H1 (cell line): Measurements from ENCODE around the gene AGBL4. TPM values are rescaled to one million over a fixed set of nuclear protein-coding genes. Genes with fewer than 3 reads are reported as not detected.

Experiments
- CTCF ChIA-PET: fragments of 300-600 bp; sonication (Branson Sonifier 250); formaldehyde crosslinking; loops from one replicate; lab custom pipeline; 2021; ENCODE audit not compliant: partially characterized antibody; lab: Charles Lee
- POLR2A ChIA-PET: fragments of 300-600 bp; sonication (Branson Sonifier 250); formaldehyde crosslinking; loops from one replicate; lab custom pipeline; 2021; ENCODE audit warnings: inconsistent platforms; ENCODE audit not compliant: partially characterized antibody; lab: Charles Lee
- DNase-seq, 2 experiments: peaks; one replicate each; pipeline versions ENCODE4 v3.0.0 to v3.0.0-alpha.2; 2010 to 2022; ENCODE audit warnings: low spot score in 2 of 2, low read depth in 1 of 2, mixed read lengths in 1 of 2
- FAIRE-seq: peaks from 2 replicates; lab custom pipeline; 2011; peaks lifted over from hg19 to GRCh38; lab: Jason Lieb, UNC
- H2AFZ ChIP-seq: 2 replicates; pipeline ENCODE4 v1.8.1; 2012; ENCODE audit warnings: low read length, inconsistent platforms
- H2AK5ac ChIP-seq: 2 replicates; pipeline ENCODE4 v1.6.1; 2013; ENCODE audit warnings: low read depth, low read length
- H2BK120ac ChIP-seq: replicated peaks from 2 replicates; pipeline ENCODE3; 2013; ENCODE audit warnings: low read depth, low read length, inconsistent platforms
- H2BK12ac ChIP-seq: 2 replicates; pipeline ENCODE4 v1.6.1; 2013; ENCODE audit warnings: low read depth, low read length
- H2BK15ac ChIP-seq: 2 replicates; pipeline ENCODE4 v1.6.1; 2013; ENCODE audit warnings: low read length
- H2BK20ac ChIP-seq: 2 replicates; pipeline ENCODE4 v1.6.1; 2013; ENCODE audit warnings: low read length
- H2BK5ac ChIP-seq: 2 replicates; pipeline ENCODE4 v1.6.1; 2013; ENCODE audit warnings: low read depth, low read length
- H3K14ac ChIP-seq: 2 replicates; pipeline ENCODE4 v1.6.1; 2013; ENCODE audit warnings: inconsistent platforms; ENCODE audit not compliant: insufficient read length
- H3K18ac ChIP-seq: 2 replicates; pipeline ENCODE4 v1.6.1; 2013; ENCODE audit warnings: low read length; ENCODE audit errors: extremely low read depth
- H3K23ac ChIP-seq: 2 replicates; pipeline ENCODE4 v1.6.1; 2013; ENCODE audit warnings: inconsistent platforms; ENCODE audit not compliant: insufficient read length
- H3K23me2 ChIP-seq: 2 replicates; pipeline ENCODE4 v1.6.1; 2013; ENCODE audit warnings: low read depth, low read length
- H3K27ac ChIP-seq: 2 replicates; pipeline ENCODE4 v1.6.1; 2011; ENCODE audit warnings: low read depth, low read length, inconsistent platforms
- H3K27me3 ChIP-seq, 4 experiments: replicated peaks in 1 of 4; 1 replicate in 1 of 4; 2 replicates in 3 of 4; pipeline versions ENCODE4 v1.6.1 to v1.8.1; 2011 to 2013; ENCODE audit warnings: low read length in 3 of 4, mild to moderate bottlenecking in 3 of 4, inconsistent platforms in 2 of 4, mixed read lengths in 2 of 4, moderate library complexity in 1 of 4; ENCODE audit not compliant: control insufficient read depth in 3 of 4, insufficient read depth in 3 of 4; ENCODE audit errors: extremely low read depth in 1 of 4
- H3K36me3 ChIP-seq, 4 experiments: 2 replicates each; pipeline versions ENCODE4 v1.6.1 to v1.8.1; 2011 to 2013; ENCODE audit warnings: mild to moderate bottlenecking in 4 of 4, low read length in 3 of 4, moderate library complexity in 2 of 4, control low read depth in 1 of 4, inconsistent platforms in 1 of 4; ENCODE audit not compliant: insufficient read depth in 4 of 4, control insufficient read depth in 2 of 4
- H3K4ac ChIP-seq: replicated peaks from 2 replicates; pipeline ENCODE3; 2013; ENCODE audit warnings: low read length, low read depth, mixed read lengths, inconsistent platforms; ENCODE audit not compliant: insufficient read length
- H3K4me1 ChIP-seq, 4 experiments: replicated peaks in 1 of 4; 1 replicate in 1 of 4; 2 replicates in 3 of 4; pipeline versions ENCODE4 v1.6.1 to v1.8.1; 2011 to 2013; ENCODE audit warnings: low read length in 3 of 4, inconsistent platforms in 2 of 4, mixed read lengths in 1 of 4; ENCODE audit not compliant: insufficient read depth in 4 of 4, control insufficient read depth in 3 of 4
- H3K4me2 ChIP-seq, 2 experiments: 2 replicates each; pipeline versions ENCODE4 v1.6.1 to v1.8.1; 2011 to 2013; ENCODE audit warnings: low read depth in 2 of 2, low read length in 2 of 2, control low read depth in 1 of 2, inconsistent platforms in 1 of 2, mild to moderate bottlenecking in 1 of 2; ENCODE audit not compliant: insufficient read depth in 1 of 2
- H3K4me3 ChIP-seq, 4 experiments: fragments of 200-600, 300-600 bp in 1 of 4; sonication (generic), shearing (Covaris generic), sonication (Bioruptor Twin) in 1 of 4; 2 replicates each; pipeline versions ENCODE4 v1.5.1 to v1.8.1; 2011 to 2016; ENCODE audit warnings: low read length in 4 of 4, low read depth in 3 of 4, control low read depth in 2 of 4, inconsistent platforms in 2 of 4, mild to moderate bottlenecking in 2 of 4, mixed read lengths in 1 of 4, moderate library complexity in 1 of 4; ENCODE audit not compliant: insufficient read depth in 2 of 4; ENCODE audit errors: extremely low read depth in 1 of 4
- H3K56ac ChIP-seq: replicated peaks from 2 replicates; pipeline ENCODE3; 2013; ENCODE audit warnings: low read depth, mild to moderate bottlenecking, mixed read lengths, low read length, inconsistent platforms; ENCODE audit not compliant: insufficient read length
- H3K79me1 ChIP-seq: 2 replicates; pipeline ENCODE4 v1.6.1; 2013; ENCODE audit warnings: low read depth, low read length, control low read depth
- H3K79me2 ChIP-seq, 2 experiments: 2 replicates each; pipeline versions ENCODE4 v1.6.1 to v1.8.1; 2012 to 2013; ENCODE audit warnings: low read length in 2 of 2, mild to moderate bottlenecking in 2 of 2, inconsistent platforms in 1 of 2; ENCODE audit not compliant: insufficient read depth in 2 of 2, control insufficient read depth in 1 of 2
- H3K9ac ChIP-seq, 4 experiments: replicated peaks in 1 of 4; 1 replicate in 1 of 4; 2 replicates in 3 of 4; pipeline versions ENCODE4 v1.6.1 to v1.8.1; 2011 to 2013; ENCODE audit warnings: low read depth in 3 of 4, low read length in 3 of 4, control low read depth in 2 of 4, mild to moderate bottlenecking in 2 of 4, moderate library complexity in 2 of 4, inconsistent platforms in 1 of 4; ENCODE audit errors: extremely low read depth in 1 of 4
- H3K9me3 ChIP-seq, 2 experiments: 2 replicates each; pipeline versions ENCODE4 v1.6.1 to v1.8.1; 2012 to 2013; ENCODE audit warnings: mild to moderate bottlenecking in 2 of 2, moderate library complexity in 2 of 2, control low read depth in 1 of 2, inconsistent platforms in 1 of 2, low read depth in 1 of 2, low read length in 1 of 2, mixed read lengths in 1 of 2; ENCODE audit not compliant: insufficient read depth in 2 of 2
- H4K20me1 ChIP-seq, 2 experiments: replicated peaks in 1 of 2; 2 replicates each; pipeline versions ENCODE3 to v1.8.1; 2011 to 2013; ENCODE audit warnings: inconsistent platforms in 2 of 2, low read length in 2 of 2, mild to moderate bottlenecking in 1 of 2; ENCODE audit not compliant: insufficient read depth in 2 of 2, control insufficient read depth in 1 of 2
- H4K5ac ChIP-seq: 2 replicates; pipeline ENCODE4 v1.6.1; 2013; ENCODE audit warnings: low read length, low read depth, mixed read lengths, inconsistent platforms; ENCODE audit not compliant: insufficient read length
- H4K8ac ChIP-seq: 2 replicates; pipeline ENCODE4 v1.8.0; 2013; ENCODE audit warnings: mild to moderate bottlenecking, moderate library complexity, low read length, inconsistent platforms; ENCODE audit not compliant: insufficient read depth; ENCODE audit errors: extremely low read depth
- H4K91ac ChIP-seq: replicated peaks from 2 replicates; pipeline ENCODE3; 2013; ENCODE audit warnings: low read length, mixed read lengths, inconsistent platforms; ENCODE audit not compliant: insufficient read length
- CHD1 ChIP-seq: IDR thresholded peaks from 2 replicates; pipeline ENCODE4 v1.6.1; 2012; ENCODE audit warnings: low read depth, low read length, improper control_type of control experiment
- CTBP2 ChIP-seq: IDR thresholded peaks from 2 replicates; pipeline ENCODE4 v1.7.0; 2011; ENCODE audit warnings: borderline replicate concordance, mild to moderate bottlenecking, moderate library complexity, mixed read lengths, low read length; ENCODE audit not compliant: insufficient read depth, insufficient read length
- HDAC2 ChIP-seq, 2 experiments: fragments of 300-600 bp in 1 of 2; sonication (generic) in 1 of 2; IDR thresholded peaks; 2 replicates each; pipeline ENCODE4 v1.6.1; 2011 to 2012; ENCODE audit warnings: low read depth in 2 of 2, low read length in 2 of 2, mild to moderate bottlenecking in 2 of 2, moderate library complexity in 2 of 2, borderline replicate concordance in 1 of 2, inconsistent platforms in 1 of 2
- POLR2AphosphoS5 ChIP-seq: IDR thresholded peaks from 2 replicates; pipeline ENCODE4 v1.6.1; 2011; ENCODE audit warnings: low read depth, low read length
- SP4 ChIP-seq: IDR thresholded peaks from 2 replicates; pipeline ENCODE4 v1.6.1; 2012; ENCODE audit warnings: low read length, inconsistent platforms
- WGBS, 2 experiments: shearing (Covaris generic) in 1 of 2; methylation state at CpG; one replicate each; pipeline versions ENCODE4 v1.1.6 to v1.1.7; 2013 to 2015; ENCODE audit warnings: low lambda C conversion rate in 2 of 2, mixed read lengths in 2 of 2, inconsistent platforms in 1 of 2, low coverage in 1 of 2, missing lambda C conversion rate in 1 of 2; ENCODE audit not compliant: insufficient replicate concordance in 2 of 2, insufficient coverage in 1 of 2, insufficient read length in 1 of 2; ENCODE audit errors: extremely low coverage in 1 of 2, missing lambda C conversion rate in 1 of 2; 5-methylcytosine and 5-hydroxymethylcytosine counted together
- polyA plus RNA-seq, 7 experiments: library from polyadenylated mRNA; depleted of rRNA in 3 of 7; stranded (reverse) in 5 of 7; unstranded in 2 of 7; fragments of >200 nt in 5 of 7; fragments of 200-250 nt in 2 of 7; gene quantifications; 1 replicate in 5 of 7; 2 replicates in 1 of 7; 4 replicates in 1 of 7; pipeline versions ENCODE4 v1.2.1 to v1.2.3, GENCODE V29; 2011 to 2013; ENCODE audit warnings: missing spikeins in 2 of 7, mixed read lengths in 2 of 7
- total RNA-seq: library from RNA; stranded (reverse); fragmentation: NEBNext Ultra II Directional; extraction: Animal tissue kit (Norgen Biotek cat#: 25700); gene quantifications from 2 replicates; pipeline ENCODE4 v1.2.1, GENCODE V29; 2021

Gene AGBL4
- total and polyA plus RNA-seq, 2 of the 8 experiments (the other 6 are each of a cell fraction or from before 2014, with no cell fraction given), result 0.41 to 0.45 TPM

GRCh38 chr1:48846441-48846840 lies 1177.3 kb downstream of the AGBL4 start:
- Histone ChIP-seq H3K9ac (no peak overlapping the region), H3K27ac (no peak overlapping the region), H2BK12ac (no peak overlapping the region), H3K14ac (no peak overlapping the region), H3K4me1 (peaks cover 0 to 5% (median 0%) of the 10 kb centered on the region in 4 experiments; a peak in 2 of 7 replicates), H2BK120ac (no peak overlapping the region), H3K23ac (no peak overlapping the region), H3K79me2 (no peaks in the 10 kb centered on the region), H3K4ac (no peak overlapping the region), H4K91ac (no peak overlapping the region), H4K8ac (no peak overlapping the region), H2BK20ac (no peak overlapping the region), H3K4me3 (no peak overlapping the region), H4K20me1 (no peaks in the 10 kb centered on the region)
- no peak for FAIRE-seq
- POLR2A ChIA-PET, result no interaction called here
- 74% methylated on average over 1 of the region's 1 CpG; no CpG with 5 or more reads in 1 of the 2 experiments for WGBS, 2 experiments
- TF ChIP-seq CTBP2 (no peak), SP4 (no peak), POLR2AphosphoS5 (no peak), HDAC2 (IDR thresholded peaks at IDR 0.05; ENCODE audit: borderline replicate concordance in 1 of 2, low read depth in 2 of 2, low read length in 2 of 2) (no peak), CHD1 (no peak)
- TF ChIP-seq, all 59 proteins: peak for 0
- Histone ChIP-seq H3K23me2 (no peaks in the 10 kb centered on the region), H2AFZ (no peak overlapping the region), H2AK5ac (no peak overlapping the region), H2BK15ac (no peak overlapping the region), H3K56ac (no peak overlapping the region), H3K9me3 (no peaks in the 10 kb centered on the region), H3K79me1 (no peaks in the 10 kb centered on the region), H3K27me3 (no peaks in the 10 kb centered on the region), H3K36me3 (no peaks in the 10 kb centered on the region), H3K4me2 (no peak overlapping the region), H4K5ac (no peak overlapping the region), H2BK5ac (no peak overlapping the region), H3K18ac (no peak overlapping the region)
- DNase-seq, result no peak
- CTCF ChIA-PET, result no interaction called here
